Measurements from ENCODE around the gene LDB2.

LDB2 gene

GRCh38 chr4:16889945-16890344, 8.5 kb downstream of the LDB2 start:
- in situ Hi-C loops (cut with MboI; ENCODE audit: low pct_unique_long_range_greater_than_20kb, low sequenced_read_pairs) = no loop called here
- DNase-seq = no peak

DNA sequence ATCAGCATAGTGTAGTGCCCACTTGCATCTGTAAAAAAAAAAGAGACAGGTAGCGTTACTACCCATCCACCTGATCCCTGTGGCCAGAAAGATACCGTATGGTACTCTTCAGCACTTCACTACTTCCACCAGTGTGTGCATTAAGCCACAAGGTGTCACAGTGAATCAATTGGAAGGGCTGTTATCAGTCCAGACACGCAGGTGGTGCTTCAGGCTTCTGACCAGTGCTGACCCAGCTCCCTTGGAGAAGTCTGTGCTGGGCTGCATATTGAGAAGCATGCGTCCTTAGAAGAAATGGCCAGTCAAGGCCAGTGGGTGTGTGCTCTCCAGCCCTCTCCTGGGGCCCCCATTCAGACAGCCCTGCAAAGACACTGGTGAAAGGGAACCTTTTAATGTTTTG, 10.6 kb downstream of the LDB2 start:
- in situ Hi-C loops (cut with MboI; ENCODE audit: low pct_unique_long_range_greater_than_20kb, low sequenced_read_pairs) = no loop called here
- no peak for DNase-seq

DNA sequence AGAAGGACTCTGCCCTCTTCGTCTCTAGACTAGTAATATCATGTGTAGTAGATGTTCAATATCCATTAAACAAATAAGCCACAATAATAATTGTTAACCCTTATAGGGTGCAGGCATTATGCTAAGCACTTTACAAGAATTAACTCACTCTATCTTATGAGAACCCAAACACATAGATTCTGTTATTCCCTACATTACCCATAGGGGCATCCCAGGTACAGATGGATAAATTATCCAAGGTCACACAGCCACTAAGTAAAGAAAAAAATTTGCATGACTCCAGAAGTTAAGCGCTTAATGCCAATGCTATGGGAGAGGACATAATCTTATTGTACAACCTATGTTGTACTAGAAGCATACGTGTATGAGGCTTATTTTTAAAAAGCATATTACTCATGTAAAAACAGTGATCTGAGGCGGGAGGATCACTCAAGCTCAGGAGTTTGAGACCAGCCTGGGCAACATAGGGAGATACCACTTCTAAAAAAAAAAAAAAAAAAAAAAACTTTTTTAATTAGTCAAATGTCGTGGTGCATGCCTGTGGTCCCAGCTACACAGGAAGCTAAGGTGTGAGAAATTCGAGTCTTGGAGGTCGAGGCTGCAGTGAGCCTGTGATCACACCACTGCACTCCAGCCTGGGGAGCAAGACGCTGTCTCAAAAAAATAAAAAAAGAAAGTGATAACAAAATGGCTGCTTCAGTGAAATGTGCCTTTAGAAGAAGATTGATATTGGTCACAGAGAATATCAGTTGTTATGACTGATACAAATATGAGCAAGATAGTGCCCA, 13.6 kb downstream of the LDB2 start:
- in situ Hi-C loops (cut with MboI; ENCODE audit: low pct_unique_long_range_greater_than_20kb, low sequenced_read_pairs) = no loop called here
- no peak for DNase-seq

DNA sequence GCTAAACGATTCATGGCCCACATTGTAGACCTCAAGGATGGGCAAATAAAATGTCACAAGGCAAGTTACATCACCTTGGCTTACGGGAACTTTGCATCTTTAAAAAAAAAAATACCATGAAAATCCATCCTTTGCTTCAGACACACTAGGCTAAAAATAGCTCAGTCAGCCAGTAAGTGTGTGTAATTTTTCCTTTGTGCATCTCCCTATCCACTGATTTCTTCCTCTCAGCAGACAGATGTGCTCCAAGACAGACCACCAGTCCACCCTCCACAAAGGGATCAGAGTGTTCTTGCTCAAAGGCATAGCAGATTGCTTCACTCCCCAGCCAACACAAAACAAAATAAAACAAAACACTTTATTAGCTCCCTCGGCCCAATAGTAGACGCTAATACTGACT, 14.6 kb downstream of the LDB2 start:
- in situ Hi-C loops (cut with MboI; ENCODE audit: low pct_unique_long_range_greater_than_20kb, low sequenced_read_pairs) = no loop called here
- no peak for DNase-seq

DNA sequence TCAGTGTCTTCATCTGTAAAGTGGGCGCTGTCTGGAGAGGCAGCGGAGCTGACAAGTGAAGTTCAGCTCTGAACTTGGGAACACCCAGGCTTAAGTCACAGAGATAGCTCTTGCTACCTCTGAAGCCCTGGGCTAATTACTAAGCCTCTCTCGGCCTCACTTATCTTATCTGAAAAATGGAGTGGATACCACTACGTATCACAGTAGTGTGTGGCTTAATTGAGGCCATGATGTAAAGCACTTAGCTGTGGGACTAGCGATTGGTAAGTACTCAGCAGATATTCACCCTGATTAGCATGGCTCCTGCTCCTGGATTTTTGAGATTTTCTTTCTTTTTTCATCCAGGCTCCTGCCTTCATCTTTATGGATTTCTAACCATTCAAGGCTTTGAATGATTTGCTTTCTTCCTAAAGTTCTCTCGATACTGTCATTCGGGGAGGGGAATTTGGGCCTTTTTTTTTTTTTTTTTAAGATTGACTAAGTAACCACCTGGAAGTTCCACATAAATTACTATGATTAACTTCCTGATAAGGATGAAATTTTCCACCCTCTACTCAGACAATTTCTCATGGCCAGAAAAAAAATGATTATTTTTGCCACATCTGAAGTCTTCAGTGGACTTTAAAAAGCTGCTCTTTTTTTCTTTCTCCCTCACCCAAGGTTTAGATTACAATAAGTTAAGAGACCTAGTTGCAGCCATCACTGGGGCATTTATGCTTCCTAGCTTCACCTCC, 17.1 kb downstream of the LDB2 start:
- DNase-seq = no peak
- in situ Hi-C loops (cut with MboI; ENCODE audit: low pct_unique_long_range_greater_than_20kb, low sequenced_read_pairs) = no loop called here

DNA sequence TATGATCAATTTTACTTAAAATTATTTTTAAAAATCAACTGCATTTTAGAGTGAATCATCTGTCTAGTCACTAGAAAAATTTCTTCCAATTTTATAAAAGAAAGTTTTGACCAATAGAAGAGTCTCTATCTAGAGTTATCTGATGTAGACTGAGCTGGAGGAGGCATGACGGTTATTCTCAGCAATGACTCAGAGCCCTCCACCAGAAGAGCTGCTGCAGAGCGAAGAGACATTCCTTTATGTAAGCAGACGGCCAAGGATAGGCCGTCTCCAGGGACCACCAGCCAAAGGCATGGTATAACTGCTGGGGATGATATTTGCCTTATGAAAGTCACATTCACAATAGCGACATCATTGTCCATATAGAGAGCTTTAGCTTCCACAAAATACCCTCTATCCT, 23.0 kb downstream of the LDB2 start:
- DNase-seq = no peak
- in situ Hi-C loops (cut with MboI; ENCODE audit: low pct_unique_long_range_greater_than_20kb, low sequenced_read_pairs) = no loop called here

GRCh38 chr4:16869594-16870245, 28.7 kb downstream of the LDB2 start:
- DNase-seq = no peak
- in situ Hi-C loops (cut with MboI; ENCODE audit: low pct_unique_long_range_greater_than_20kb, low sequenced_read_pairs) = no loop called here

DNA sequence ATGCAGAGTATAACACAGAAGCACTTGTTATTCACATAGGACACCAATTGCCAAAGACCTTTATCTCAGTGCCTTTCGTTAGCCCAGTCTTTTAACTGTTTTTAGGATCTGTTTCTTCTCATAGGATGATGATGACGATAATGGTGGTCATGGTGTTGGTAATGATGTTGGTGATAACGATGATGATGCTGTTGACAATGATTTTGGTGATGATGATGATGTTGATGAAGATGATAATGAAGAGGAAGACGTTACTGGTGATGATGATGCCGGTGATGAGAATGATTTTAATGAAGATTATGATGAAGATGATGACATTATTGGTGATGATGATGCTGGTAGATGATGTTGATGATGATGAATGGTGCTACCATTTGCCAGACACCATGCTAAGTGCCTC, 29.8 kb downstream of the LDB2 start:
- no peak for DNase-seq
- in situ Hi-C loops (cut with MboI; ENCODE audit: low pct_unique_long_range_greater_than_20kb, low sequenced_read_pairs) = no loop called here

DNA sequence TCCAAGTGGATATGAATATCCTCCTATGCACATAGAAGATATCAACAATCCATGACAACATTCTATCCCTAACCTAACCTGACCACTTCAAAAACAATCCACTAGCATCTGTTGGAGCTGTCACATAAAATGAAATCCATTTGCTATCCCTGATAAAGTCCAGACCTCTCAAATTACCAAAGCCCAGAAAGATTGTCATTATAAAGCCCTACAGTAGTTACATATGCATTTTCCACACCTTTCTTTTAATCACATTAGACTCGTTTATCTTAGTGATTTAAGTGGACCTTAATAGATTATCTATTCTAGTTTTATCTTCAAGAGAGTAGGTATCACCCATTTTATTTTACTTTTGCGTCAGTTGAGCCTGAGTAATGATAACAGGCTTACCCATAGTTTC, 30.6 kb downstream of the LDB2 start:
- DNase-seq = no peak
- in situ Hi-C loops (cut with MboI; ENCODE audit: low pct_unique_long_range_greater_than_20kb, low sequenced_read_pairs) = no loop called here

DNA sequence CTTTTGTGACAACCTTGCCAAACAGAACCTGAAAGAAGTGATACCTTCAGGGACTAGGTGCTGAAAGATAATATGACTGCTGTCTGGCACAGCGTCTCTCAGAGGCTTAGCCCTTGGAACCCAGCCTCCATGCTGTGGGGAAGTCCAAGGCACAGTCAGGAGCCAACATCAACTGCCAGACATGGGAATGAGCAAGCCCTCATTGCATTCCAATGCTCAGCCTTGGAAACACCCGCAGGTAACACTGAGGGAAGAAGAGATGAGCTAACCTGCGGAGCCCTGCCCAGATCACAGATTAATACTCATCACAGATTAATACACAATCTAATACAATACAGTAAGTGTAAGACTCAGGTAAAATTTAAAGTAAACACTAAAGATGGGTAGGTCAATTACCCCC, 31.5 kb downstream of the LDB2 start:
- no peak for DNase-seq
- in situ Hi-C loops (cut with MboI; ENCODE audit: low pct_unique_long_range_greater_than_20kb, low sequenced_read_pairs) = no loop called here

GRCh38 chr4:16865897-16866283, 32.6 kb downstream of the LDB2 start:
- no peak for DNase-seq
- in situ Hi-C loops (cut with MboI; ENCODE audit: low pct_unique_long_range_greater_than_20kb, low sequenced_read_pairs) = no loop called here

- in situ Hi-C loops (cut with MboI; ENCODE audit: low pct_unique_long_range_greater_than_20kb, low sequenced_read_pairs) = no loop called here
- DNase-seq = no peak
Observed at GRCh38 chr4:16865209-16865896, 33.1 kb downstream of the LDB2 start.

- in situ Hi-C loops (cut with MboI; ENCODE audit: low pct_unique_long_range_greater_than_20kb, low sequenced_read_pairs) = no loop called here
- no peak for DNase-seq
Observed at GRCh38 chr4:16864199-16864598, 34.2 kb downstream of the LDB2 start.

GRCh38 chr4:16862697-16863096, 35.7 kb downstream of the LDB2 start:
- in situ Hi-C loops (cut with MboI; ENCODE audit: low pct_unique_long_range_greater_than_20kb, low sequenced_read_pairs) = no loop called here
- no peak for DNase-seq

GRCh38 chr4:16860516-16860915, 37.9 kb downstream of the LDB2 start:
- DNase-seq = no peak
- in situ Hi-C loops (cut with MboI; ENCODE audit: low pct_unique_long_range_greater_than_20kb, low sequenced_read_pairs) = no loop called here

GRCh38 chr4:16859031-16859430, 39.4 kb downstream of the LDB2 start:
- in situ Hi-C loops (cut with MboI; ENCODE audit: low pct_unique_long_range_greater_than_20kb, low sequenced_read_pairs) = no loop called here
- no peak for DNase-seq

GRCh38 chr4:16858275-16858752, 40.1 kb downstream of the LDB2 start:
- DNase-seq = no peak
- in situ Hi-C loops (cut with MboI; ENCODE audit: low pct_unique_long_range_greater_than_20kb, low sequenced_read_pairs) = no loop called here

DNA sequence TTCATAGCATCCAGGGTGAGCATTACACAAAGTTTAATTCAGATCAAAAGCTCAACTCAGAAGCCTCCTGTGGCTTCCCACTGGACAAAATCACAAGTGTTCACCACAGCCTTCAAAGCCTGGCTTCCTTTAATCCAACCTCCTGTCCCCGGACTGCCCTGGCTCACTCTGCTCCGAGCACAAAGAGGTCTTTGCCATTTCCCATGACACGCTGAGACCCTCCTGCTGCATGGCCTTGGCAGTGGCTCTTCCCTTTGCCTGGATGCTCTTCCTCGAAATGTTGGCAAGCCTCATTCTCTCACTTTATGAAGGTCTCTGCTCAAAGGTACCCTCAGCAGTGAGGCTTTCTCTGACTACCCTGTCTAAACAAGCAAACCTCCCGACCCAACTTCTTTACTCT, 41.0 kb downstream of the LDB2 start:
- in situ Hi-C loops (cut with MboI; ENCODE audit: low pct_unique_long_range_greater_than_20kb, low sequenced_read_pairs) = no loop called here
- DNase-seq = no peak

DNA sequence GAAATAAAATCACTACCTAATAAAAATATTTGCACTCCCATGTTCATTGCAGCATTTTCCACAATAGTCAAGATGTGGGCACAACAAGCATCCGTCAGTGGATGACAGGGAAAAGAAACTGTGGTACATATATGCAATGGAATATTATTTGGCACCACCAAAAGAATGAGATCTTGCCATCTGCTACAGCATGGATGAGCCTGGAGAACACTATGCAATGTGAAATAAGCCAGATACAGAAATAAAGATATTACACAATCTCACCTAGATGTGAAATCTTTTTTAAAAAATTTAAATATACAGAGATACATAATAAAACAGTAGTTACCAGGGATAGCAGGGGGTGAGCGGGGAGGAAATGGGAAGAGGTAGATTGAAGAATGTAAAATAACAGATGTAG, 44.8 kb downstream of the LDB2 start:
- in situ Hi-C loops (cut with MboI; ENCODE audit: low pct_unique_long_range_greater_than_20kb, low sequenced_read_pairs) = no loop called here
- no peak for DNase-seq

- in situ Hi-C loops (cut with MboI; ENCODE audit: low pct_unique_long_range_greater_than_20kb, low sequenced_read_pairs) = no loop called here
- DNase-seq = no peak
Observed at GRCh38 chr4:16852644-16853043, 45.8 kb downstream of the LDB2 start.

Measured in KBM-7 (cell line).